WTC11 (cell line): Measurements from ENCODE around the gene EHMT1. TPM values are rescaled to one million over a fixed set of nuclear protein-coding genes. Genes with fewer than 3 reads are reported as not detected.
A peak's percentile ranks its signal among the peaks of the same experiment; 100 is the strongest.

Source experiments
- ATAC-seq: fragments of 200-7000 bp; cut with Tn5 transposase; 2 replicates; pipeline ENCODE4 v1.10.0; 2021; ENCODE audit warnings: mild to moderate bottlenecking, moderate library complexity
- CTCF ChIA-PET: fragments of 300-600 bp; sonication (Branson Sonifier 250); formaldehyde crosslinking; loops from one replicate; lab custom pipeline; 2021; ENCODE audit warnings: antibody characterized with exemption; lab: Charles Lee
- POLR2A ChIA-PET: fragments of 350-600 bp; sonication (Branson Sonifier 250); formaldehyde crosslinking; loops from one replicate; lab custom pipeline; 2021; ENCODE audit warnings: antibody characterized with exemption; lab: Charles Lee
- DNase-seq: peaks from one replicate; pipeline ENCODE4 v3.0.0; 2021; ENCODE audit warnings: low spot score
- H3K27ac Mint-ChIP-seq: 2 replicates; pipeline ENCODE4 v1.8.0; 2021; ENCODE audit warnings: mixed read lengths
- H3K27me3 Mint-ChIP-seq: 2 replicates; pipeline ENCODE4 v1.8.0; 2021; ENCODE audit warnings: low read depth, mild to moderate bottlenecking, moderate library complexity, mixed read lengths
- H3K36me3 Mint-ChIP-seq: 2 replicates; pipeline ENCODE4 v1.8.0; 2021; ENCODE audit warnings: mixed read lengths
- H3K4me1 Mint-ChIP-seq: 2 replicates; pipeline ENCODE4 v1.8.0; 2022; ENCODE audit warnings: mixed read lengths
- H3K4me3 Mint-ChIP-seq: 2 replicates; pipeline ENCODE4 v1.8.0; 2021; ENCODE audit warnings: mild to moderate bottlenecking, moderate library complexity, mixed read lengths
- H3K9me3 Mint-ChIP-seq: 2 replicates; pipeline ENCODE4 v1.8.0; 2021; ENCODE audit warnings: mixed read lengths
- AR ChIP-seq: fragments of 250-450 bp; sonication (Bioruptor Pico); IDR thresholded peaks from 2 replicates; pipeline ENCODE4 v1.9.0; 2021; ENCODE audit warnings: mild to moderate bottlenecking
- ATF6 ChIP-seq: sonication (generic); formaldehyde crosslinking; IDR thresholded peaks from 2 replicates; pipeline ENCODE4 v1.8.1; 2023; ENCODE audit warnings: mild to moderate bottlenecking, missing genetic modification reagents
- CREM ChIP-seq: sonication (generic); formaldehyde crosslinking; IDR thresholded peaks from 2 replicates; pipeline ENCODE4 v1.8.1; 2022; ENCODE audit warnings: mild to moderate bottlenecking, missing genetic modification reagents, moderate library complexity
- E2F1 ChIP-seq: sonication (generic); formaldehyde crosslinking; IDR thresholded peaks from 2 replicates; pipeline ENCODE4 v1.8.0; 2022; ENCODE audit warnings: mild to moderate bottlenecking, missing genetic modification reagents
- E2F5 ChIP-seq: sonication (generic); formaldehyde crosslinking; IDR thresholded peaks from 2 replicates; pipeline ENCODE4 v1.8.1; 2022; ENCODE audit warnings: mild to moderate bottlenecking, moderate library complexity, missing genetic modification reagents
- ESRRA ChIP-seq: sonication (generic); formaldehyde crosslinking; IDR thresholded peaks from 2 replicates; pipeline ENCODE4 v1.8.1; 2022; ENCODE audit warnings: mild to moderate bottlenecking, missing genetic modification reagents, borderline replicate concordance
- FOXK1 ChIP-seq: sonication (generic); formaldehyde crosslinking; IDR thresholded peaks from 2 replicates; pipeline ENCODE4 v1.8.0; 2022; ENCODE audit warnings: mild to moderate bottlenecking, moderate library complexity, missing genetic modification reagents
- IRF2 ChIP-seq: sonication (generic); formaldehyde crosslinking; IDR thresholded peaks from 2 replicates; pipeline ENCODE4 v1.8.0; 2022; ENCODE audit warnings: low read depth, missing genetic modification reagents, borderline replicate concordance
- JUN ChIP-seq: sonication (generic); formaldehyde crosslinking; IDR thresholded peaks from 2 replicates; pipeline ENCODE4 v1.8.0; 2023; ENCODE audit warnings: mild to moderate bottlenecking, missing genetic modification reagents
- NFYB ChIP-seq: sonication (generic); formaldehyde crosslinking; conservative IDR thresholded peaks from 2 replicates; pipeline ENCODE4 v1.8.0; 2022; ENCODE audit warnings: low read depth, missing genetic modification reagents
- PREB ChIP-seq: sonication (generic); formaldehyde crosslinking; IDR thresholded peaks from 2 replicates; pipeline ENCODE4 v1.8.1; 2022; ENCODE audit warnings: mild to moderate bottlenecking, missing genetic modification reagents, moderate library complexity, borderline replicate concordance
- PRRX2 ChIP-seq: fragments of 250-450 bp; sonication (Bioruptor Pico); IDR thresholded peaks from 2 replicates; pipeline ENCODE4 v1.8.0; 2021; ENCODE audit warnings: mild to moderate bottlenecking
- TEAD4 ChIP-seq: sonication (generic); formaldehyde crosslinking; IDR thresholded peaks from 2 replicates; pipeline ENCODE4 v1.8.0; 2022; ENCODE audit warnings: mild to moderate bottlenecking, missing genetic modification reagents
- ZBTB21 ChIP-seq: sonication (generic); formaldehyde crosslinking; IDR thresholded peaks from 2 replicates; pipeline ENCODE4 v1.8.1; 2023; ENCODE audit warnings: mild to moderate bottlenecking, missing genetic modification reagents, borderline replicate concordance
- ZNF219 ChIP-seq: sonication (generic); formaldehyde crosslinking; IDR thresholded peaks from 2 replicates; pipeline ENCODE4 v1.8.0; 2023; ENCODE audit warnings: missing genetic modification reagents, mild to moderate bottlenecking, borderline replicate concordance
- ZNF232 ChIP-seq: sonication (generic); formaldehyde crosslinking; IDR thresholded peaks from 2 replicates; pipeline ENCODE4 v1.8.0; 2022; ENCODE audit warnings: mild to moderate bottlenecking, missing genetic modification reagents
- ZNF396 ChIP-seq: fragments of 250-450 bp; sonication (Bioruptor Pico); IDR thresholded peaks from 2 replicates; pipeline ENCODE4 v1.8.0; 2021; ENCODE audit warnings: mild to moderate bottlenecking, moderate library complexity, borderline replicate concordance
- ZNF416 ChIP-seq: fragments of 250-450 bp; sonication (Bioruptor Pico); IDR thresholded peaks from 2 replicates; pipeline ENCODE4 v1.9.0; 2021; ENCODE audit warnings: mild to moderate bottlenecking, inconsistent platforms
- total RNA-seq: library from RNA; stranded (reverse); gene quantifications from 3 replicates; pipeline ENCODE4 v1.2.3, GENCODE V29; 2021
- TF ChIP-seq, protein P1 (sequence below): fragments of 250-450 bp; sonication (Bioruptor Pico); IDR thresholded peaks from 2 replicates; pipeline ENCODE4 v2.1.2; 2022; ENCODE audit warnings: mild to moderate bottlenecking, moderate library complexity

Gene EHMT1
- total RNA-seq, 1 experiment from 2014 or later: 170 TPM

DNA sequence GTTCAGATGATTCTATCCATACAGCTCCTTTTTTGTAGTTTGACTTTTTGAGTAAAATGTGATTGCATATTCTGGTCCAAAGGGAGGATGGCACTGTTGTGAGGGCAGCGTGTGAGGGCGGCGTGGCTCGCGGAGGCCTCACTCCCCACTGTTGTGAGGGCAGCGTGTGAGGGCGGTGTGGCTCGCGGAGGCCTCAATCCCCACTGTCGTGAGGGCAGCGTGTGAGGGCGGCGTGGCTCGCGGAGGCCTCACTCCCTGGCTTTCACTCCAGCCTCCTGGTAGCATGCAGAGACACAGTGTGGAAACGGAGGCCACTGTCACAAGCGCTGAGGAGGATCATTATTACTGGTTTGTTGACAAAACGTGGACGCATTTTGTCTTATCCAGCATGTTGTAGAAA is 79.0 kb downstream of the EHMT1 start:
- peaks cover 57% of the 10 kb centered on the region for H3K4me1 Mint-ChIP-seq
- ChIA-PET POLR2A (no interaction called here), CTCF (interaction anchor here (1.3 to 5.5 kb wide), 2 partner anchors 24 to 27 kb away, joined by 4 to 113 read pairs; no protein-coding TSS in a partner anchor)
- ATAC-seq (no peak), DNase-seq (peak; percentile 9)
- TF ChIP-seq PRRX2 (CRISPR knock-in tag): no peak
- TF ChIP-seq CREM (CRISPR knock-in tag): no peak
- no peak for TF ChIP-seq NFYB (CRISPR knock-in tag)
- no peak for TF ChIP-seq ZNF416
- TF ChIP-seq ZNF396: no peak
- TF ChIP-seq ZNF232 (CRISPR knock-in tag): no peak
- no peak for TF ChIP-seq TEAD4
- no peak for TF ChIP-seq ESRRA
- TF ChIP-seq IRF2 (CRISPR knock-in tag): no peak
- TF ChIP-seq FOXK1 (CRISPR knock-in tag): no peak
- no peak for TF ChIP-seq E2F5 (CRISPR knock-in tag)
- TF ChIP-seq ZBTB21 (CRISPR knock-in tag): no peak
- peak overlapping the region; percentile 94 for H3K27ac Mint-ChIP-seq
- no peaks in the 10 kb centered on the region for H3K27me3 Mint-ChIP-seq
- H3K9me3 Mint-ChIP-seq: peaks cover 17% of the 10 kb centered on the region
- H3K4me3 Mint-ChIP-seq: no peak overlapping the region
- peaks cover 22% of the 10 kb centered on the region for H3K36me3 Mint-ChIP-seq

GRCh38 chr9:137700911-137701310 is 82.1 kb downstream of the EHMT1 start:
- CTCF ChIA-PET: interaction anchor here (1.0 to 1.2 kb wide), 2 partner anchors 28 kb away, joined by 4 read pairs; no protein-coding TSS in a partner anchor
- peaks cover 36% of the 10 kb centered on the region for H3K36me3 Mint-ChIP-seq
- no peak for TF ChIP-seq AR (CRISPR knock-in tag)
- no peak for TF ChIP-seq ATF6 (CRISPR knock-in tag)
- no peak for TF ChIP-seq ZNF219 (CRISPR knock-in tag)
- TF ChIP-seq, all 79 proteins: peak for 0
- Mint-ChIP-seq H3K4me1 (peaks cover 53% of the 10 kb centered on the region), H3K27me3 (no peaks in the 10 kb centered on the region), H3K27ac (peak overlapping the region; percentile 21; the same call in 1 of the 2 replicates), H3K9me3 (peaks cover 31% of the 10 kb centered on the region), H3K4me3 (no peak overlapping the region)
- ATAC-seq (no peak), DNase-seq (no peak)
- POLR2A ChIA-PET: no interaction called here

- no peak for TF ChIP-seq JUN (CRISPR knock-in tag)
- no peak for TF ChIP-seq ZNF232 (CRISPR knock-in tag)
- TF ChIP-seq E2F1 (CRISPR knock-in tag): no peak
- TF ChIP-seq, protein P1, sequence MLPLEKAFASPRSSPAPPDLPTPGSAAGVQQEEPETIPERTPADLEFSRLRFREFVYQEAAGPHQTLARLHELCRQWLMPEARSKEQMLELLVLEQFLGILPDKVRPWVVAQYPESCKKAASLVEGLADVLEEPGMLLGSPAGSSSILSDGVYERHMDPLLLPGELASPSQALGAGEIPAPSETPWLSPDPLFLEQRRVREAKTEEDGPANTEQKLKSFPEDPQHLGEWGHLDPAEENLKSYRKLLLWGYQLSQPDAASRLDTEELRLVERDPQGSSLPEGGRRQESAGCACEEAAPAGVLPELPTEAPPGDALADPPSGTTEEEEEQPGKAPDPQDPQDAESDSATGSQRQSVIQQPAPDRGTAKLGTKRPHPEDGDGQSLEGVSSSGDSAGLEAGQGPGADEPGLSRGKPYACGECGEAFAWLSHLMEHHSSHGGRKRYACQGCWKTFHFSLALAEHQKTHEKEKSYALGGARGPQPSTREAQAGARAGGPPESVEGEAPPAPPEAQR (CRISPR knock-in tag): no peak
- TF ChIP-seq PREB (CRISPR knock-in tag): no peak
- DNase-seq (peak; percentile 3), ATAC-seq (no peak)
- Mint-ChIP-seq H3K36me3 (peaks cover 36% of the 10 kb centered on the region), H3K4me1 (peaks cover 47% of the 10 kb centered on the region), H3K27me3 (no peaks in the 10 kb centered on the region), H3K4me3 (no peak overlapping the region), H3K9me3 (peaks cover 31% of the 10 kb centered on the region), H3K27ac (no peak overlapping the region)
- ChIA-PET CTCF (no interaction called here), POLR2A (no interaction called here)
Observed at GRCh38 chr9:137702615-137703379, 84.0 kb downstream of the EHMT1 start.
